H1 (cell line): ENCODE data around the gene CDKL1. TPM values are rescaled to one million over a fixed set of nuclear protein-coding genes. Genes with fewer than 3 reads are reported as not detected.

ENCODE experiments used
- CTCF ChIA-PET: fragments of 300-600 bp; sonication (Branson Sonifier 250); formaldehyde crosslinking; loops from one replicate; lab custom pipeline; 2021; ENCODE audit not compliant: partially characterized antibody; lab: Charles Lee
- POLR2A ChIA-PET: fragments of 300-600 bp; sonication (Branson Sonifier 250); formaldehyde crosslinking; loops from one replicate; lab custom pipeline; 2021; ENCODE audit warnings: inconsistent platforms; ENCODE audit not compliant: partially characterized antibody; lab: Charles Lee
- DNase-seq, 2 experiments: peaks; one replicate each; pipeline versions ENCODE4 v3.0.0 to v3.0.0-alpha.2; 2010 to 2022; ENCODE audit warnings: low spot score in 2 of 2, low read depth in 1 of 2, mixed read lengths in 1 of 2
- FAIRE-seq: peaks from 2 replicates; lab custom pipeline; 2011; peaks lifted over from hg19 to GRCh38; lab: Jason Lieb, UNC
- H2AFZ ChIP-seq: 2 replicates; pipeline ENCODE4 v1.8.1; 2012; ENCODE audit warnings: low read length, inconsistent platforms
- H2AK5ac ChIP-seq: 2 replicates; pipeline ENCODE4 v1.6.1; 2013; ENCODE audit warnings: low read depth, low read length
- H2BK120ac ChIP-seq: replicated peaks from 2 replicates; pipeline ENCODE3; 2013; ENCODE audit warnings: low read depth, low read length, inconsistent platforms
- H2BK12ac ChIP-seq: 2 replicates; pipeline ENCODE4 v1.6.1; 2013; ENCODE audit warnings: low read depth, low read length
- H2BK15ac ChIP-seq: 2 replicates; pipeline ENCODE4 v1.6.1; 2013; ENCODE audit warnings: low read length
- H2BK20ac ChIP-seq: 2 replicates; pipeline ENCODE4 v1.6.1; 2013; ENCODE audit warnings: low read length
- H2BK5ac ChIP-seq: 2 replicates; pipeline ENCODE4 v1.6.1; 2013; ENCODE audit warnings: low read depth, low read length
- H3K14ac ChIP-seq: 2 replicates; pipeline ENCODE4 v1.6.1; 2013; ENCODE audit warnings: inconsistent platforms; ENCODE audit not compliant: insufficient read length
- H3K18ac ChIP-seq: 2 replicates; pipeline ENCODE4 v1.6.1; 2013; ENCODE audit warnings: low read length; ENCODE audit errors: extremely low read depth
- H3K23ac ChIP-seq: 2 replicates; pipeline ENCODE4 v1.6.1; 2013; ENCODE audit warnings: inconsistent platforms; ENCODE audit not compliant: insufficient read length
- H3K23me2 ChIP-seq: 2 replicates; pipeline ENCODE4 v1.6.1; 2013; ENCODE audit warnings: low read depth, low read length
- H3K27ac ChIP-seq: 2 replicates; pipeline ENCODE4 v1.6.1; 2011; ENCODE audit warnings: low read depth, low read length, inconsistent platforms
- H3K27me3 ChIP-seq, 4 experiments: replicated peaks in 1 of 4; 1 replicate in 1 of 4; 2 replicates in 3 of 4; pipeline versions ENCODE4 v1.6.1 to v1.8.1; 2011 to 2013; ENCODE audit warnings: low read length in 3 of 4, mild to moderate bottlenecking in 3 of 4, inconsistent platforms in 2 of 4, mixed read lengths in 2 of 4, moderate library complexity in 1 of 4; ENCODE audit not compliant: control insufficient read depth in 3 of 4, insufficient read depth in 3 of 4; ENCODE audit errors: extremely low read depth in 1 of 4
- H3K36me3 ChIP-seq, 4 experiments: 2 replicates each; pipeline versions ENCODE4 v1.6.1 to v1.8.1; 2011 to 2013; ENCODE audit warnings: mild to moderate bottlenecking in 4 of 4, low read length in 3 of 4, moderate library complexity in 2 of 4, control low read depth in 1 of 4, inconsistent platforms in 1 of 4; ENCODE audit not compliant: insufficient read depth in 4 of 4, control insufficient read depth in 2 of 4
- H3K4ac ChIP-seq: replicated peaks from 2 replicates; pipeline ENCODE3; 2013; ENCODE audit warnings: low read length, low read depth, mixed read lengths, inconsistent platforms; ENCODE audit not compliant: insufficient read length
- H3K4me1 ChIP-seq, 4 experiments: replicated peaks in 1 of 4; 1 replicate in 1 of 4; 2 replicates in 3 of 4; pipeline versions ENCODE4 v1.6.1 to v1.8.1; 2011 to 2013; ENCODE audit warnings: low read length in 3 of 4, inconsistent platforms in 2 of 4, mixed read lengths in 1 of 4; ENCODE audit not compliant: insufficient read depth in 4 of 4, control insufficient read depth in 3 of 4
- H3K4me2 ChIP-seq, 2 experiments: 2 replicates each; pipeline versions ENCODE4 v1.6.1 to v1.8.1; 2011 to 2013; ENCODE audit warnings: low read depth in 2 of 2, low read length in 2 of 2, control low read depth in 1 of 2, inconsistent platforms in 1 of 2, mild to moderate bottlenecking in 1 of 2; ENCODE audit not compliant: insufficient read depth in 1 of 2
- H3K4me3 ChIP-seq, 4 experiments: fragments of 200-600, 300-600 bp in 1 of 4; sonication (generic), shearing (Covaris generic), sonication (Bioruptor Twin) in 1 of 4; 2 replicates each; pipeline versions ENCODE4 v1.5.1 to v1.8.1; 2011 to 2016; ENCODE audit warnings: low read length in 4 of 4, low read depth in 3 of 4, control low read depth in 2 of 4, inconsistent platforms in 2 of 4, mild to moderate bottlenecking in 2 of 4, mixed read lengths in 1 of 4, moderate library complexity in 1 of 4; ENCODE audit not compliant: insufficient read depth in 2 of 4; ENCODE audit errors: extremely low read depth in 1 of 4
- H3K56ac ChIP-seq: replicated peaks from 2 replicates; pipeline ENCODE3; 2013; ENCODE audit warnings: low read depth, mild to moderate bottlenecking, mixed read lengths, low read length, inconsistent platforms; ENCODE audit not compliant: insufficient read length
- H3K79me1 ChIP-seq: 2 replicates; pipeline ENCODE4 v1.6.1; 2013; ENCODE audit warnings: low read depth, low read length, control low read depth
- H3K79me2 ChIP-seq, 2 experiments: 2 replicates each; pipeline versions ENCODE4 v1.6.1 to v1.8.1; 2012 to 2013; ENCODE audit warnings: low read length in 2 of 2, mild to moderate bottlenecking in 2 of 2, inconsistent platforms in 1 of 2; ENCODE audit not compliant: insufficient read depth in 2 of 2, control insufficient read depth in 1 of 2
- H3K9ac ChIP-seq, 4 experiments: replicated peaks in 1 of 4; 1 replicate in 1 of 4; 2 replicates in 3 of 4; pipeline versions ENCODE4 v1.6.1 to v1.8.1; 2011 to 2013; ENCODE audit warnings: low read depth in 3 of 4, low read length in 3 of 4, control low read depth in 2 of 4, mild to moderate bottlenecking in 2 of 4, moderate library complexity in 2 of 4, inconsistent platforms in 1 of 4; ENCODE audit errors: extremely low read depth in 1 of 4
- H3K9me3 ChIP-seq, 2 experiments: 2 replicates each; pipeline versions ENCODE4 v1.6.1 to v1.8.1; 2012 to 2013; ENCODE audit warnings: mild to moderate bottlenecking in 2 of 2, moderate library complexity in 2 of 2, control low read depth in 1 of 2, inconsistent platforms in 1 of 2, low read depth in 1 of 2, low read length in 1 of 2, mixed read lengths in 1 of 2; ENCODE audit not compliant: insufficient read depth in 2 of 2
- H4K20me1 ChIP-seq, 2 experiments: replicated peaks in 1 of 2; 2 replicates each; pipeline versions ENCODE3 to v1.8.1; 2011 to 2013; ENCODE audit warnings: inconsistent platforms in 2 of 2, low read length in 2 of 2, mild to moderate bottlenecking in 1 of 2; ENCODE audit not compliant: insufficient read depth in 2 of 2, control insufficient read depth in 1 of 2
- H4K5ac ChIP-seq: 2 replicates; pipeline ENCODE4 v1.6.1; 2013; ENCODE audit warnings: low read length, low read depth, mixed read lengths, inconsistent platforms; ENCODE audit not compliant: insufficient read length
- H4K8ac ChIP-seq: 2 replicates; pipeline ENCODE4 v1.8.0; 2013; ENCODE audit warnings: mild to moderate bottlenecking, moderate library complexity, low read length, inconsistent platforms; ENCODE audit not compliant: insufficient read depth; ENCODE audit errors: extremely low read depth
- H4K91ac ChIP-seq: replicated peaks from 2 replicates; pipeline ENCODE3; 2013; ENCODE audit warnings: low read length, mixed read lengths, inconsistent platforms; ENCODE audit not compliant: insufficient read length
- BACH1 ChIP-seq: IDR thresholded peaks from 2 replicates; pipeline ENCODE4 v1.6.1; 2012; ENCODE audit warnings: low read length, improper control_type of control experiment
- CEBPB ChIP-seq: IDR thresholded peaks from 2 replicates; pipeline ENCODE4 v1.6.1; 2012; ENCODE audit warnings: low read depth, low read length
- CREB1 ChIP-seq: IDR thresholded peaks from 2 replicates; pipeline ENCODE4 v1.6.1; 2012; ENCODE audit warnings: inconsistent platforms
- CTBP2 ChIP-seq: IDR thresholded peaks from 2 replicates; pipeline ENCODE4 v1.7.0; 2011; ENCODE audit warnings: borderline replicate concordance, mild to moderate bottlenecking, moderate library complexity, mixed read lengths, low read length; ENCODE audit not compliant: insufficient read depth, insufficient read length
- GABPA ChIP-seq: IDR thresholded peaks from 2 replicates; pipeline ENCODE4 v1.6.1; 2011; ENCODE audit warnings: mild to moderate bottlenecking, low read length, moderate library complexity, borderline replicate concordance; ENCODE audit not compliant: insufficient read depth
- HDAC6 ChIP-seq: IDR thresholded peaks from one replicate; pipeline ENCODE4 v1.7.1; 2012; ENCODE audit warnings: low read depth, mild to moderate bottlenecking, inconsistent platforms, low read length, moderate library complexity
- SAP30 ChIP-seq: fragments of 300-600 bp; sonication (generic); IDR thresholded peaks from 2 replicates; pipeline ENCODE4 v1.7.1; 2012; ENCODE audit warnings: low read length, moderate library complexity, mild to moderate bottlenecking, inconsistent platforms; ENCODE audit not compliant: insufficient read depth, insufficient replicate concordance
- SIX5 ChIP-seq: IDR thresholded peaks from 2 replicates; pipeline ENCODE4 v1.6.1; 2011; ENCODE audit warnings: mild to moderate bottlenecking, low read depth, low read length
- TAF1 ChIP-seq: IDR thresholded peaks from 2 replicates; pipeline ENCODE4 v1.6.1; 2011; ENCODE audit warnings: mild to moderate bottlenecking, low read depth, low read length
- WGBS, 2 experiments: shearing (Covaris generic) in 1 of 2; methylation state at CpG; one replicate each; pipeline versions ENCODE4 v1.1.6 to v1.1.7; 2013 to 2015; ENCODE audit warnings: low lambda C conversion rate in 2 of 2, mixed read lengths in 2 of 2, inconsistent platforms in 1 of 2, low coverage in 1 of 2, missing lambda C conversion rate in 1 of 2; ENCODE audit not compliant: insufficient replicate concordance in 2 of 2, insufficient coverage in 1 of 2, insufficient read length in 1 of 2; ENCODE audit errors: extremely low coverage in 1 of 2, missing lambda C conversion rate in 1 of 2; 5-methylcytosine and 5-hydroxymethylcytosine counted together
- polyA plus RNA-seq, 7 experiments: library from polyadenylated mRNA; depleted of rRNA in 3 of 7; stranded (reverse) in 5 of 7; unstranded in 2 of 7; fragments of >200 nt in 5 of 7; fragments of 200-250 nt in 2 of 7; gene quantifications; 1 replicate in 5 of 7; 2 replicates in 1 of 7; 4 replicates in 1 of 7; pipeline versions ENCODE4 v1.2.1 to v1.2.3, GENCODE V29; 2011 to 2013; ENCODE audit warnings: missing spikeins in 2 of 7, mixed read lengths in 2 of 7
- total RNA-seq: library from RNA; stranded (reverse); fragmentation: NEBNext Ultra II Directional; extraction: Animal tissue kit (Norgen Biotek cat#: 25700); gene quantifications from 2 replicates; pipeline ENCODE4 v1.2.1, GENCODE V29; 2021
- TF ChIP-seq, protein P1 (sequence below), 3 experiments: IDR thresholded peaks; 1 replicate in 2 of 3; 2 replicates in 1 of 3; pipeline versions ENCODE4 v1.5.1 to v1.6.1; 2011; ENCODE audit warnings: low read length in 3 of 3, mild to moderate bottlenecking in 3 of 3, inconsistent platforms in 2 of 3, low read depth in 1 of 3, moderate library complexity in 1 of 3; ENCODE audit not compliant: insufficient read depth in 1 of 3; ENCODE audit errors: control extremely low read depth in 1 of 3

The CDKL1 gene
- total and polyA plus RNA-seq, 2 of the 8 experiments (the other 6 are each of a cell fraction or from before 2014, with no cell fraction given), result 1.2 to 2.2 TPM

DNA sequence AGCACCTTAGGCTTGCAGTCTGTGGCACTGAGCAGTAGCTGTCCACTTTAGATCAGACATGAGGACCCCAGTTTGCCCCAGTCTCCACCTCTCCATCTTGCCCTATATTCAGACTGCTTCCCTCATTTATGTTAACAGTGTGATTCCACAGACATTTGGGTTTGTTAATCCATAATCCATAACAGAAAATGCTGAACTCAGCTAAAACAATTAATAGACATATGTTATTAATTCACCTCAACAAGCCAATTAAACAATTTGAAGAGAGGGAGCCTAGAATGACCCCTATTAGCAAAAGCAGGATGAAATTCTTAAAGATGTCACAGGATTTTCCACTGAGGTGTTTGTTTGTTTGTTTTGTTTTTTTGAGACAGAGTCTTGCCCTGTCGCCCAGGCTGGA lies 9.1 kb downstream of the CDKL1 start:
- H2BK20ac ChIP-seq, result no peak overlapping the region
- no peaks in the 10 kb centered on the region for H4K20me1 ChIP-seq
- no peak overlapping the region for H3K4ac ChIP-seq
- CTCF ChIA-PET, result interaction anchor here (0.8 to 1.2 kb wide), 2 partner anchors 67 to 141 kb away, joined by 4 to 5 read pairs; no protein-coding TSS in a partner anchor
- H3K9me3 ChIP-seq, result no peaks in the 10 kb centered on the region
- no peaks in the 10 kb centered on the region for H3K36me3 ChIP-seq
- H3K27me3 ChIP-seq, result no peaks in the 10 kb centered on the region
- DNase-seq, result no peak
- H3K4me2 ChIP-seq, result no peak overlapping the region
- no peak overlapping the region for H3K9ac ChIP-seq
- no peak overlapping the region for H2BK120ac ChIP-seq
- no peak overlapping the region for H3K4me3 ChIP-seq
- H3K4me1 ChIP-seq, result peaks cover 0 to 6% (median 1%) of the 10 kb centered on the region in 4 experiments; a peak in 2 of 7 replicates
- no peak for TF ChIP-seq CEBPB
- no peak for TF ChIP-seq SAP30
- TF ChIP-seq GABPA, result no peak
- no peak for TF ChIP-seq TAF1
- TF ChIP-seq, protein P1, sequence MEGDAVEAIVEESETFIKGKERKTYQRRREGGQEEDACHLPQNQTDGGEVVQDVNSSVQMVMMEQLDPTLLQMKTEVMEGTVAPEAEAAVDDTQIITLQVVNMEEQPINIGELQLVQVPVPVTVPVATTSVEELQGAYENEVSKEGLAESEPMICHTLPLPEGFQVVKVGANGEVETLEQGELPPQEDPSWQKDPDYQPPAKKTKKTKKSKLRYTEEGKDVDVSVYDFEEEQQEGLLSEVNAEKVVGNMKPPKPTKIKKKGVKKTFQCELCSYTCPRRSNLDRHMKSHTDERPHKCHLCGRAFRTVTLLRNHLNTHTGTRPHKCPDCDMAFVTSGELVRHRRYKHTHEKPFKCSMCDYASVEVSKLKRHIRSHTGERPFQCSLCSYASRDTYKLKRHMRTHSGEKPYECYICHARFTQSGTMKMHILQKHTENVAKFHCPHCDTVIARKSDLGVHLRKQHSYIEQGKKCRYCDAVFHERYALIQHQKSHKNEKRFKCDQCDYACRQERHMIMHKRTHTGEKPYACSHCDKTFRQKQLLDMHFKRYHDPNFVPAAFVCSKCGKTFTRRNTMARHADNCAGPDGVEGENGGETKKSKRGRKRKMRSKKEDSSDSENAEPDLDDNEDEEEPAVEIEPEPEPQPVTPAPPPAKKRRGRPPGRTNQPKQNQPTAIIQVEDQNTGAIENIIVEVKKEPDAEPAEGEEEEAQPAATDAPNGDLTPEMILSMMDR (IDR thresholded peaks at IDR 0.05; ENCODE audit: control extremely low read depth in 1 of 3, insufficient read depth in 1 of 3, low read depth in 1 of 3, low read length in 3 of 3), result no peak
- no peak for TF ChIP-seq SIX5
- no peak for TF ChIP-seq CREB1
- no peak for TF ChIP-seq CTBP2
- no peak for TF ChIP-seq BACH1
- TF ChIP-seq HDAC6, result no peak
- TF ChIP-seq, all 59 proteins: peak for 0
- Histone ChIP-seq H3K18ac (no peak overlapping the region), H4K91ac (no peak overlapping the region), H4K5ac (no peak overlapping the region), H2AFZ (no peak overlapping the region), H3K23ac (no peak overlapping the region), H2BK12ac (no peak overlapping the region), H2AK5ac (no peak overlapping the region), H3K56ac (no peak overlapping the region), H3K23me2 (no peaks in the 10 kb centered on the region), H3K79me2 (no peaks in the 10 kb centered on the region), H2BK15ac (no peak overlapping the region), H3K14ac (no peak overlapping the region), H3K79me1 (no peaks in the 10 kb centered on the region), H4K8ac (no peak overlapping the region), H2BK5ac (no peak overlapping the region), H3K27ac (no peak overlapping the region)
- POLR2A ChIA-PET, result interaction anchor here (0.6 kb wide), 1 partner anchor 75 kb away, joined by 3 read pairs; the partner anchor contains the start of genes DMAC2L and L2HGDH
- no peak for FAIRE-seq
- WGBS, 2 experiments, result 89% methylated on average over 1 of the region's 1 CpG; no CpG with 5 or more reads in 1 of the 2 experiments
